HFFc6 (cell line): ENCODE results near the gene LRP1B. TPM values are rescaled to one million over a fixed set of nuclear protein-coding genes. Genes with fewer than 3 reads are reported as not detected.

ENCODE experiments used
- DNase-seq: peaks from one replicate; pipeline ENCODE4 v3.0.0-alpha.2; 2018
- H3K27ac Mint-ChIP-seq: 2 replicates; pipeline ENCODE4 v1.8.0; 2020; ENCODE audit warnings: mild to moderate bottlenecking, mixed read lengths
- H3K27me3 Mint-ChIP-seq: 2 replicates; pipeline ENCODE4 v1.8.0; 2021; ENCODE audit warnings: mild to moderate bottlenecking, moderate library complexity, mixed read lengths; ENCODE audit not compliant: insufficient read depth
- H3K36me3 Mint-ChIP-seq: 2 replicates; pipeline ENCODE4 v1.8.0; 2021; ENCODE audit warnings: low read depth, mixed read lengths
- H3K4me1 Mint-ChIP-seq: 2 replicates; pipeline ENCODE4 v1.8.0; 2020; ENCODE audit warnings: low read depth, mixed read lengths
- H3K4me3 Mint-ChIP-seq: 2 replicates; pipeline ENCODE4 v1.8.0; 2020; ENCODE audit warnings: mild to moderate bottlenecking, moderate library complexity, mixed read lengths
- H3K9me3 Mint-ChIP-seq: 2 replicates; pipeline ENCODE4 v1.8.0; 2020; ENCODE audit warnings: mild to moderate bottlenecking, mixed read lengths
- CTCF ChIP-seq: fragments of 200-600 bp; sonication (generic); IDR thresholded peaks from 2 replicates; pipeline ENCODE4 v1.5.0; 2021; ENCODE audit warnings: antibody characterized with exemption, mild to moderate bottlenecking
- total RNA-seq, 6 experiments: library from RNA; stranded (reverse); fragmentation: NEBNext Ultra II Directional; extraction: Animal tissue kit (Norgen Biotek cat#: 25700); gene quantifications; 2 replicates in 1 of 6; 3 replicates in 5 of 6; pipeline ENCODE4 v1.2.3, GENCODE V29; 2021

LRP1B gene
- total RNA-seq, 6 experiments from 2014 or later, result not detected

DNA sequence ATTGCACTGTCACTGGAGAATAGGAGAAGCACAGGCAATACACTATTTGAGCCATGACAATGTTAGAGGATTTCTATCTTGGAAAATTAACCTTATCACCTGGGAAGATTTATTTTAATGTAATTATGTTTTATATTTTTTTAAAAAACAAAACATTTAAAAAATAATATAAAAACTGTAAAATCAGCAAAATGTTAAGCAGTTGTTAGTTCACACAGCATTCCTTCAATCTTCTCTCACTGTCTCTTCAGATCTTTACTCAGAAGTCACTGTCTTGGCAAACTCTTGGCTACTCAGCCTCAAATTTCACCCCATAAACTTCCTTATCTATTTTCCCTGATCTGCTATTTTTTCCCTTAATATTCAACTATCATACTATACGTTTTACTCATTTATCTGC lies 1322.6 kb downstream of the LRP1B start:
- no peak for TF ChIP-seq CTCF
- Mint-ChIP-seq H3K36me3 (no peaks in the 10 kb centered on the region), H3K9me3 (peaks cover 5% of the 10 kb centered on the region), H3K27me3 (no peaks in the 10 kb centered on the region), H3K4me3 (no peak overlapping the region), H3K4me1 (no peaks in the 10 kb centered on the region), H3K27ac (no peak overlapping the region)
- DNase-seq, result no peak

- H3K27me3 Mint-ChIP-seq, result no peaks in the 10 kb centered on the region
- H3K27ac Mint-ChIP-seq, result no peak overlapping the region
- TF ChIP-seq CTCF, result no peak
- DNase-seq, result no peak
- H3K4me3 Mint-ChIP-seq, result no peak overlapping the region
- H3K4me1 Mint-ChIP-seq, result no peaks in the 10 kb centered on the region
- H3K9me3 Mint-ChIP-seq, result peaks cover 4% of the 10 kb centered on the region; the same call in 1 of the 2 replicates
- no peaks in the 10 kb centered on the region for H3K36me3 Mint-ChIP-seq
These were observed 1326.0 kb downstream of the LRP1B start for GRCh38 chr2:140804700-140805260.

GRCh38 chr2:140801311-140801710 lies 1329.5 kb downstream of the LRP1B start:
- Mint-ChIP-seq H3K4me1 (no peaks in the 10 kb centered on the region), H3K27me3 (no peaks in the 10 kb centered on the region), H3K36me3 (no peaks in the 10 kb centered on the region), H3K4me3 (no peak overlapping the region), H3K9me3 (peaks cover 4% of the 10 kb centered on the region; the same call in 1 of the 2 replicates), H3K27ac (no peak overlapping the region)
- TF ChIP-seq CTCF, result no peak
- DNase-seq, result no peak

DNA sequence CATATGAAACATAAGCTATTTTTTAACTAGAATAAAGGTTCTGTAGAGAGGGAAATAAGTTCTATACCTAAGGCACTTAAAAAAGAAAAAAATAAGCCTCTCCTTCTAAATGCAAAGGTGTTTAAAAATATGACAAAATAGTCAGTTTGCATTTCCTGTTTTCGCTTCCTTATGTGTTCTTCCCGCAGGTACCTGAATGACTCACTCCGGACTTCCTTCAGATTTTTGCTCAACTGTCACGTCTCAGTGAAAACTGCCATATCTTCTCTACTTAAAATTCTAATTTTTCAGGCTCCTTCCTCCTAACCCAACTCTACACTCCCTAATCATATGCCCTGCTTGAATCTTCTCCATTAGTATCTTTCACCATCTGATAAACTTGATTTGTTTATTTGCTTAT lies 1333.1 kb downstream of the LRP1B start:
- no peak overlapping the region for H3K4me3 Mint-ChIP-seq
- no peaks in the 10 kb centered on the region for H3K27me3 Mint-ChIP-seq
- peaks cover under 1% of the 10 kb centered on the region; the same call in 1 of the 2 replicates for H3K9me3 Mint-ChIP-seq
- H3K27ac Mint-ChIP-seq, result no peak overlapping the region
- no peak for TF ChIP-seq CTCF
- H3K4me1 Mint-ChIP-seq, result no peaks in the 10 kb centered on the region
- no peaks in the 10 kb centered on the region for H3K36me3 Mint-ChIP-seq
- no peak for DNase-seq

DNA sequence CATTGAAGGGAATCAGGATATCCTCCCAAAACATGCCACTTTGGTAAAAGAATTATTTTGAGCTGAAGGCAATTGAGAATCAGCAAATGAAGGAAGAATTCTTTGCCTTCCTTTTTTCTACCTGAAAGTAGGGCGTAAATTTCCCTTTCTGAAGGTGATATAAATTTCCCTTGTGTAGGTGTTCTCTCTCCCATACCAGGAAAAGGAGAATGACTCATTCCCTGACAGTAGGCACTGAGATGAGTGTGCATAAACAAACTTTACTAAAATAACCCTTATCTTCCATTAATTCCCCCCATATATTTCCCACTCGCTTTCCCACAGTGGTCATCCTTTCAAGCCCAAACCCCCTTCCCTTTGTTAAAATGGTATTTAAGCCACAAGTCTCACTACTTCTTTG lies 1339.0 kb downstream of the LRP1B start:
- Mint-ChIP-seq H3K36me3 (no peaks in the 10 kb centered on the region), H3K9me3 (peaks cover 17% of the 10 kb centered on the region), H3K4me3 (no peak overlapping the region), H3K27ac (no peak overlapping the region), H3K27me3 (no peaks in the 10 kb centered on the region), H3K4me1 (no peaks in the 10 kb centered on the region)
- no peak for TF ChIP-seq CTCF
- DNase-seq, result no peak

DNA sequence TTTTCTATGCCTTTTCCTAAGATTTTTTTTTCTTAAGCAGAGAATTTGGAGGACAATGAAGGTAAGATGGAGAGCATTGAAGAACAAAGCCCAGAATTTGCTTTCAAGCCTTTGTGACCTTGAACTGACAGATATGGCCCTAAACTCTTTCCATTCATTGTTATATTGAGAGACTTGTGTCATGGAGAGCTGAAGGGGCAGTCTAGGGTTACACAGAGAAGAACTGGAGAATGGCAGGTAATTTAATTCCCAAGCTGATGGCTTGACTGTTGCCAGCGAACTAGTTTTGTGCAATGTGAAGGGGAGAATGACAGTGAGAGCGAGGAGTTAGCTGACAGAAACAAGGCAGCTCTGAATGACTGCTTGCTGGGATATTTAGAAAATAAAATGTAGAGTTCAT lies 1344.2 kb downstream of the LRP1B start:
- no peaks in the 10 kb centered on the region for H3K27me3 Mint-ChIP-seq
- H3K27ac Mint-ChIP-seq, result no peak overlapping the region
- H3K4me3 Mint-ChIP-seq, result no peak overlapping the region
- no peak for TF ChIP-seq CTCF
- H3K36me3 Mint-ChIP-seq, result no peaks in the 10 kb centered on the region
- no peaks in the 10 kb centered on the region for H3K4me1 Mint-ChIP-seq
- H3K9me3 Mint-ChIP-seq, result peaks cover 19% of the 10 kb centered on the region
- no peak for DNase-seq
